GM12878 (cell line): ENCODE data around the gene PRR12. TPM values are rescaled to one million over a fixed set of nuclear protein-coding genes. Genes with fewer than 3 reads are reported as not detected.

Source experiments
- ATAC-seq: fragments of 200-7000 bp; cut with Tn5 transposase; 3 replicates; pipeline ENCODE4 v1.9.1; 2020; ENCODE audit warnings: mild to moderate bottlenecking, moderate library complexity
- BruUV-seq: library from RNA; stranded (reverse); fragments of 400-500 nt; replicated peaks from 2 replicates; lab custom pipeline; 2021; lab: Mats Ljungman, UMichigan
- CTCF ChIA-PET: fragments of 300-600 bp; sonication (Branson Sonifier 250); formaldehyde crosslinking; extraction: SDS; loops from one replicate; lab custom pipeline; 2021; ENCODE audit warnings: inconsistent platforms; lab: Yijun Ruan, JAX
- POLR2A ChIA-PET: fragments of 350-600 bp; formaldehyde crosslinking; extraction: SDS; loops from one replicate; lab custom pipeline; 2021; ENCODE audit warnings: inconsistent platforms; lab: Charles Lee
- RAD21 ChIA-PET: fragments of 300-600 bp; sonication (Branson Sonifier 250); formaldehyde crosslinking; loops from one replicate; lab custom pipeline; 2023; ENCODE audit warnings: antibody characterized with exemption; ENCODE audit not compliant: unreplicated experiment; lab: Charles Lee
- SMC1A ChIA-PET: fragments of 300-600 bp; sonication (Branson Sonifier 250); formaldehyde crosslinking; loops from one replicate; lab custom pipeline; 2023; ENCODE audit not compliant: unreplicated experiment, uncharacterized antibody; lab: Charles Lee
- DNase-seq: peaks from one replicate; pipeline ENCODE4 v3.0.0-alpha.2; 2011; ENCODE audit warnings: low read depth, low spot score
- FAIRE-seq: peaks from 3 replicates; lab custom pipeline; 2011; peaks lifted over from hg19 to GRCh38; lab: Jason Lieb, UNC
- H2AFZ ChIP-seq: 2 replicates; pipeline ENCODE4 v1.6.0; 2011; ENCODE audit warnings: low read depth, low read length, control low read depth; ENCODE audit not compliant: control insufficient read depth
- H3K27ac ChIP-seq: 2 replicates; pipeline ENCODE4 v1.5.1; 2011; ENCODE audit warnings: control low read depth; ENCODE audit not compliant: control insufficient read depth, insufficient read depth
- H3K27me3 ChIP-seq, 2 experiments: replicated peaks in 1 of 2; 2 replicates each; pipeline versions ENCODE4 v1.6.0 to v1.6.1; 2011; ENCODE audit warnings: low read length in 1 of 2; ENCODE audit not compliant: control insufficient read depth in 2 of 2, insufficient read depth in 2 of 2
- H3K36me3 ChIP-seq, 2 experiments: 2 replicates each; pipeline ENCODE4 v1.5.1; 2011; ENCODE audit warnings: low read length in 1 of 2; ENCODE audit not compliant: control insufficient read depth in 2 of 2, insufficient read depth in 2 of 2
- H3K4me1 ChIP-seq: 2 replicates; pipeline ENCODE4 v1.6.1; 2011; ENCODE audit warnings: mild to moderate bottlenecking, low read length, moderate library complexity, mixed read lengths; ENCODE audit not compliant: control insufficient read depth, insufficient read depth
- H3K4me2 ChIP-seq: 2 replicates; pipeline ENCODE4 v1.6.0; 2011; ENCODE audit warnings: control low read depth; ENCODE audit not compliant: control insufficient read depth, insufficient read depth
- H3K4me3 ChIP-seq: fragments of 200-600 bp; sonication (generic); 2 replicates; pipeline ENCODE4 v1.5.1; 2016
- H3K79me2 ChIP-seq: 2 replicates; pipeline ENCODE4 v1.6.0; 2011; ENCODE audit warnings: low read length; ENCODE audit not compliant: control insufficient read depth, insufficient read depth
- H3K9ac ChIP-seq: 2 replicates; pipeline ENCODE4 v1.8.0; 2011; ENCODE audit warnings: low read length, control low read depth, mixed read lengths; ENCODE audit not compliant: control insufficient read depth, insufficient read depth
- H3K9me3 ChIP-seq: replicated peaks from 3 replicates; pipeline ENCODE4 v1.5.1; 2011; ENCODE audit warnings: mild to moderate bottlenecking, low read length; ENCODE audit not compliant: control insufficient read depth, insufficient read depth
- H4K20me1 ChIP-seq: 2 replicates; pipeline ENCODE4 v1.6.0; 2011; ENCODE audit not compliant: control insufficient read depth, insufficient read depth
- BMI1 ChIP-seq: fragments of 450-650 bp; IDR thresholded peaks from 2 replicates; pipeline ENCODE4 v1.6.1; 2016; ENCODE audit warnings: mild to moderate bottlenecking, moderate library complexity, borderline replicate concordance
- E2F4 ChIP-seq: IDR thresholded peaks from 2 replicates; pipeline ENCODE4 v1.6.1; 2012; ENCODE audit warnings: low read depth, low read length, improper control_type of control experiment
- FOS ChIP-seq: IDR thresholded peaks from 3 replicates; pipeline ENCODE4 v1.6.1; 2011; ENCODE audit warnings: borderline replicate concordance; ENCODE audit not compliant: insufficient read length; ENCODE audit errors: extremely low read depth
- HCFC1 ChIP-seq: fragments of 150-350 bp; IDR thresholded peaks from 2 replicates; pipeline ENCODE4 v1.6.1; 2014; ENCODE audit warnings: low read length
- IRF4 ChIP-seq: IDR thresholded peaks from 2 replicates; pipeline ENCODE4 v1.6.1; 2011; ENCODE audit warnings: low read depth, low read length
- JUNB ChIP-seq: IDR thresholded peaks from 2 replicates; pipeline ENCODE4 v1.6.1; 2016; ENCODE audit warnings: antibody characterized with exemption, mild to moderate bottlenecking
- KDM1A ChIP-seq: fragments of 200-600 bp; sonication (generic); IDR thresholded peaks from 2 replicates; pipeline ENCODE4 v1.6.1; 2016; ENCODE audit warnings: borderline replicate concordance
- MEF2A ChIP-seq: IDR thresholded peaks from 2 replicates; pipeline ENCODE4 v1.6.1; 2011; ENCODE audit warnings: low read depth, mild to moderate bottlenecking, low read length, moderate library complexity; ENCODE audit not compliant: insufficient read depth
- PAX8 ChIP-seq: fragments of 450-650 bp; IDR thresholded peaks from 2 replicates; pipeline ENCODE4 v1.6.1; 2017; ENCODE audit warnings: mild to moderate bottlenecking, moderate library complexity
- RELA ChIP-seq: fragments of 450-650 bp; IDR thresholded peaks from 2 replicates; pipeline ENCODE4 v1.8.0; 2014; ENCODE audit warnings: borderline replicate concordance; ENCODE audit not compliant: partially characterized antibody
- REST ChIP-seq: IDR thresholded peaks from 2 replicates; pipeline ENCODE4 v1.6.1; 2012; ENCODE audit warnings: mild to moderate bottlenecking, low read depth, low read length
- SMAD5 ChIP-seq: IDR thresholded peaks from 2 replicates; pipeline ENCODE4 v1.6.1; 2016; ENCODE audit warnings: antibody characterized with exemption, low read depth
- SMARCA5 ChIP-seq: fragments of 450-650 bp; IDR thresholded peaks from 2 replicates; pipeline ENCODE4 v1.6.1; 2017; ENCODE audit warnings: mild to moderate bottlenecking
- WGBS: methylation state at CpG from one replicate; pipeline ENCODE4 v1.1.6; 2016; ENCODE audit warnings: low lambda C conversion rate; ENCODE audit not compliant: insufficient replicate concordance, insufficient coverage; ENCODE audit errors: missing lambda C conversion rate; 5-methylcytosine and 5-hydroxymethylcytosine counted together
- in situ Hi-C: fragments of 300-500 bp; cut with MboI; formaldehyde crosslinking; loops from 9 replicates; pipeline ENCODE4 v1.14.3; 2018; ENCODE audit warnings: mixed read lengths
- intact Hi-C: fragments of 100-400 bp; cut with micrococcal nuclease; formaldehyde crosslinking; loops from one replicate; pipeline ENCODE4 v1.14.2; 2022; ENCODE audit not compliant: unreplicated experiment
- polyA plus RNA-seq, 11 experiments: library from polyadenylated mRNA; depleted of rRNA in 4 of 11; unstranded in 6 of 11; stranded (reverse) in 5 of 11; fragments of >200 nt; fragmentation: Nextera tagmentation in 4 of 11; fragmentation: Illumina TruSeq in 1 of 11; extraction: Ambion mirVana in 4 of 11; extraction: Trizol in 1 of 11; gene quantifications; 1 replicate in 1 of 11; 2 replicates in 10 of 11; pipeline versions ENCODE4 v1.2.1 to v1.2.3, GENCODE V29; 2011 to 2016; ENCODE audit warnings: inconsistent platforms in 2 of 11, missing spikeins in 2 of 11, low read depth in 1 of 11
- total RNA-seq, 4 experiments: library from RNA; depleted of rRNA in 3 of 4; stranded (reverse); fragments of >200 nt in 3 of 4; fragmentation: Illumina TruSeq in 1 of 4; extraction: Trizol in 1 of 4; gene quantifications; 2 replicates each; pipeline versions ENCODE4 v1.2.1 to v1.2.3, GENCODE V29; 2013 to 2021
- TF ChIP-seq, protein P1 (sequence below): fragments of 450-650 bp; IDR thresholded peaks from 2 replicates; pipeline ENCODE4 v1.6.1; 2017; ENCODE audit warnings: mild to moderate bottlenecking, moderate library complexity

PRR12 gene
- total and polyA plus RNA-seq, 10 of the 15 experiments (the other 5 are each of a cell fraction or from before 2014, with no cell fraction given) = 0.02 to 25.3 (median 1.6) TPM

GRCh38 chr19:49664171-49665035 lies 73.4 kb downstream of the PRR12 start:
- in situ Hi-C loops = loop anchor here (5.0 kb wide), 1 partner anchor 167 kb away; the partner anchor contains the start of gene RPS11
- peak overlapping the region; percentile 97 for H3K9ac ChIP-seq
- ATAC-seq (peak; percentile 83), FAIRE-seq (no peak), DNase-seq (no peak)
- no peaks in the 10 kb centered on the region for H3K9me3 ChIP-seq
- peaks cover 36% of the 10 kb centered on the region for H3K79me2 ChIP-seq
- H3K27me3 ChIP-seq = no peaks in the 10 kb centered on the region
- CTCF ChIA-PET = interaction anchor here (0.6 to 5.5 kb wide), 7 partner anchors 11 to 706 kb away, joined by 3 to 80 read pairs (median 7); partner anchors contain the start of genes PRMT1, RRAS and SCAF1
- RAD21 ChIA-PET = interaction anchor here (0.6 to 3.4 kb wide), 9 partner anchors 9 to 224 kb away, joined by 3 to 34 read pairs (median 5); partner anchors contain the start of genes NOSIP, PRMT1, RRAS and SCAF1
- BruUV-seq = TSS peak; percentile 75
- peaks cover 4% of the 10 kb centered on the region for H4K20me1 ChIP-seq
- SMC1A ChIA-PET = interaction anchor here (0.6 to 2.2 kb wide), 8 partner anchors 11 to 71 kb away, joined by 3 to 9 read pairs (median 6); partner anchors contain the start of gene RRAS
- intact Hi-C loops = loop anchor here (2.0 kb wide), 1 partner anchor 22 kb away; the partner anchor contains the start of gene SCAF1
- peak overlapping the region; percentile 91 for H3K27ac ChIP-seq
- peak overlapping the region; percentile 99 for H3K4me3 ChIP-seq
- POLR2A ChIA-PET = interaction anchor here (0.6 to 6.0 kb wide), 14 partner anchors 12 to 536 kb away, joined by 3 to 126 read pairs (median 5); partner anchors contain the start of genes AP2A1, MED25, NOSIP and PRMT1
- H3K36me3 ChIP-seq = peaks cover 12 to 20% of the 10 kb centered on the region in 2 experiments
- H2AFZ ChIP-seq = peak overlapping the region; percentile 40
- WGBS = 2% methylated on average over 51 of the region's 53 CpGs
- peak overlapping the region; percentile 91 for H3K4me2 ChIP-seq
- peaks cover 14% of the 10 kb centered on the region for H3K4me1 ChIP-seq
- no peak for TF ChIP-seq KDM1A
- no peak for TF ChIP-seq IRF4
- no peak for TF ChIP-seq FOS
- no peak for TF ChIP-seq PAX8
- no peak for TF ChIP-seq JUNB
- TF ChIP-seq SMARCA5 = peak; percentile 31; the same call in 1 of the 2 replicates
- peak; percentile 11; the same call in 1 of the 2 replicates for TF ChIP-seq HCFC1
- TF ChIP-seq E2F4 = no peak
- no peak for TF ChIP-seq RELA
- no peak for TF ChIP-seq REST
- TF ChIP-seq MEF2A = no peak
- no peak for TF ChIP-seq SMAD5
- TF ChIP-seq, protein P1, sequence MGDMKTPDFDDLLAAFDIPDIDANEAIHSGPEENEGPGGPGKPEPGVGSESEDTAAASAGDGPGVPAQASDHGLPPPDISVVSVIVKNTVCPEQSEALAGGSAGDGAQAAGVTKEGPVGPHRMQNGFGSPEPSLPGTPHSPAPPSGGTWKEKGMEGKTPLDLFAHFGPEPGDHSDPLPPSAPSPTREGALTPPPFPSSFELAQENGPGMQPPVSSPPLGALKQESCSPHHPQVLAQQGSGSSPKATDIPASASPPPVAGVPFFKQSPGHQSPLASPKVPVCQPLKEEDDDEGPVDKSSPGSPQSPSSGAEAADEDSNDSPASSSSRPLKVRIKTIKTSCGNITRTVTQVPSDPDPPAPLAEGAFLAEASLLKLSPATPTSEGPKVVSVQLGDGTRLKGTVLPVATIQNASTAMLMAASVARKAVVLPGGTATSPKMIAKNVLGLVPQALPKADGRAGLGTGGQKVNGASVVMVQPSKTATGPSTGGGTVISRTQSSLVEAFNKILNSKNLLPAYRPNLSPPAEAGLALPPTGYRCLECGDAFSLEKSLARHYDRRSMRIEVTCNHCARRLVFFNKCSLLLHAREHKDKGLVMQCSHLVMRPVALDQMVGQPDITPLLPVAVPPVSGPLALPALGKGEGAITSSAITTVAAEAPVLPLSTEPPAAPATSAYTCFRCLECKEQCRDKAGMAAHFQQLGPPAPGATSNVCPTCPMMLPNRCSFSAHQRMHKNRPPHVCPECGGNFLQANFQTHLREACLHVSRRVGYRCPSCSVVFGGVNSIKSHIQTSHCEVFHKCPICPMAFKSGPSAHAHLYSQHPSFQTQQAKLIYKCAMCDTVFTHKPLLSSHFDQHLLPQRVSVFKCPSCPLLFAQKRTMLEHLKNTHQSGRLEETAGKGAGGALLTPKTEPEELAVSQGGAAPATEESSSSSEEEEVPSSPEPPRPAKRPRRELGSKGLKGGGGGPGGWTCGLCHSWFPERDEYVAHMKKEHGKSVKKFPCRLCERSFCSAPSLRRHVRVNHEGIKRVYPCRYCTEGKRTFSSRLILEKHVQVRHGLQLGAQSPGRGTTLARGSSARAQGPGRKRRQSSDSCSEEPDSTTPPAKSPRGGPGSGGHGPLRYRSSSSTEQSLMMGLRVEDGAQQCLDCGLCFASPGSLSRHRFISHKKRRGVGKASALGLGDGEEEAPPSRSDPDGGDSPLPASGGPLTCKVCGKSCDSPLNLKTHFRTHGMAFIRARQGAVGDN = peak; percentile 48; the same call in 1 of the 2 replicates
- TF ChIP-seq BMI1 = no peak
